ENCODE measurements around the gene CGNL1. TPM values are rescaled to one million over a fixed set of nuclear protein-coding genes. Genes with fewer than 3 reads are reported as not detected.

The CGNL1 gene
- total and polyA plus RNA-seq, 8 donors: 7.3 to 35.8 (median 24.2) TPM

GRCh38 chr15:57526076-57526475 is 149.8 kb downstream of the CGNL1 start:
- H3K27me3 ChIP-seq: no peaks in the 10 kb centered on the region
- H3K36me3 ChIP-seq: no peaks in the 10 kb centered on the region
- no peak overlapping the region for H3K4me3 ChIP-seq
- intact Hi-C loops (cut with DNase I): no loop called here
- DNase-seq (no peak), ATAC-seq (no peak), FAIRE-seq (no peak)
- H3K9me3 ChIP-seq: no peaks in the 10 kb centered on the region
- TF ChIP-seq CTCF (IDR thresholded peaks at IDR 0.05): no peak
- H3K4me1 ChIP-seq: peaks cover 11 to 31% (median 28%) of the 10 kb centered on the region in 3 donors
- H3K27ac ChIP-seq: no peak overlapping the region

DNA sequence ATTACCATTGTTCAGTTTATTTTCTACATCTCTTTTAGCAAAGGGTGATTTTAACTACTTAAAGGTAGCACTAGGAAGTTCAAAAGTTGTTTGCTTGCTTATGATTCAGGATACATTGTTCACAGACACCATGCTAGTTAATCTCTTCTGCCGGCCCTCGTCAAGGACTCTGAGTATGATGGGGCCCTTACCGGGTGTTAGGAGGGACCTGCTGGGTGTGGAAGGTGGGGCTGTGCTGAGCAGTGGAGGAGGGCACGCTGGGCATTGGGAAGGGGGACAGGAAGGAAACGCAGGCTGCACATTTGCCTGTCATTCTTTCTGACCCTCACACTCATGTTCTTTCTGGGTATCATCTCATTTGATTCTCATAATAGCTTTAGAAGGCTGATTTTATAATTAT is 150.3 kb downstream of the CGNL1 start:
- Histone ChIP-seq H3K9me3 (no peaks in the 10 kb centered on the region), H3K27me3 (no peaks in the 10 kb centered on the region), H3K4me1 (peaks cover 11 to 36% (median 28%) of the 10 kb centered on the region in 3 donors), H3K27ac (no peak overlapping the region), H3K4me3 (no peak overlapping the region), H3K36me3 (no peaks in the 10 kb centered on the region)
- intact Hi-C loops (cut with DNase I): no loop called here
- DNase-seq: no peak
- 50% methylated on average over 5 of the region's 5 CpGs for WGBS, 2 donors
- ATAC-seq: no peak
- no peak for TF ChIP-seq CTCF (IDR thresholded peaks at IDR 0.05)
- no peak for FAIRE-seq

DNA sequence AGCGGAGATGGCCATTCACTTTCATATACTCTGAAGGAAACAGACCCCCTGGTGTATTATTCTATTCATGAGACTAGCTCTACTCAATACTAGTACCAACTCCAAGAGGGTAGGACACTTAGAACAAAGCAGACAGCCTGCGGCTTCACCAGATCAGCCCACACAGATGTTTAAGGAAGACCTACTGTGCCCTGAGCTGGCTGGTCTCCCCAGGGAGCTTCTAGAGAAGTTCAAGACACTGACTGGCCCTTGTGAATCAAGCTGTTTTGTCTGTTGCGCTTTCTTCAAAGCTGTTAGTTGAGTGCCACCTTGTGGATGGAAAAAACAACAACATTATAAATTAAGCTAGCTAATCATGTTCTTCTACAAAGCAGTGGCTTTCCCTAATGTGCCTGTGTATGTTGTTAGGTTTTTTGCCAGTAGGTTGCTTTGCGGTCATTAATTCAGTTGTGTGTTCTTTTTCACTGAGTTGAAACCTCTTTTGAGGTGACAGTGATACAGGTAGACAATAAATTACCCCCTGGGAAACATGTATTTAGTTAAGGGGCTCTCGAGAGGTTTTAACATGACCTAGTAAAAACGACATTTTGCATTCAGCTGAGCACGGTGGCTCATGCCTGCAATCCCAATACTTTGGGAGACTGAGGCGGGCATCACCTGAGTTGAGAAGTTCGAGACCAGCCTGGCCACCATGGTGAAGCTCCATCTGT is 151.2 kb downstream of the CGNL1 start:
- DNase-seq (peak in 1 of 6 donors; percentile 51), FAIRE-seq (peak; percentile 23), ATAC-seq (peak; percentile 71 to 87 (median 84))
- intact Hi-C loops (cut with DNase I): no loop called here
- peak in 3 of 4 donors; percentile 30 to 52 (median 44) for TF ChIP-seq CTCF (IDR thresholded peaks at IDR 0.05)
- H3K36me3 ChIP-seq: peaks cover 0 to 6% (median 0%) of the 10 kb centered on the region in 3 donors
- WGBS, 2 donors: 48 to 50% methylated on average over 9 of the region's 9 CpGs
- peaks cover 3 to 27% (median 20%) of the 10 kb centered on the region in 3 donors for H3K4me1 ChIP-seq
- H3K27ac ChIP-seq: no peak overlapping the region
- H3K4me3 ChIP-seq: no peak overlapping the region
- no peaks in the 10 kb centered on the region for H3K27me3 ChIP-seq
- no peaks in the 10 kb centered on the region for H3K9me3 ChIP-seq

DNA sequence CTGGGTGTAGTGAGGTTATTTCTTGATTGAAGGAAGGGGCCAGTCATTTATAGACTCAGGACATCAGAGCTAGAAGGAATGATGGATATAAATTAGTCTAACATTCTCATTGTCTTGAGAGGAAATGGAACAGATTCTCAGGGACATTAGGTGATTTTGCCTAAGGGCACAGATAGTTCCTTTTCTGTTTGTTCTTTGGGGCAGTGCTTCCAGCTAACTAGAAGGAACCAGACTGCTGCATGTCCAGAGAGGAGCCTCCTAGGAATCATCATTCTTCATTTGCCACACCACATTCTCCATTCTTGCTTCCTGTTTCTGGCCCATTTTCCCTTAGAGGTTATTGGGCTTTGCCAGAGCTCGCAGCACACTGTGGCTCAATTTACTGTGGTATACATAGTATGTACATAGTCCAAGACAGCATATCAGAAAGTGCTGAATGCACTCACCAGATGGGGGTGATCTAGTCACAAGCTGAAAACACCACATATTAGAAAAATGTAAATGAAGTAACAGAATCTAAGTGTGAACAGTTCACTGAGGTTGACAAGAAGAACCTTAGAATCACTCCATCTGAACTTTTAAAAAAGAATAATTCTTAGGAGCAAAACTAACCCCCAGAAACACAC is 152.7 kb downstream of the CGNL1 start:
- DNase-seq: no peak
- peak overlapping the region in 1 of 4 donors; percentile 2 for H3K27ac ChIP-seq
- peaks cover 0 to 25% (median 17%) of the 10 kb centered on the region in 3 donors for H3K4me1 ChIP-seq
- WGBS, 2 donors: 30 to 41% methylated on average over 1 of the region's 1 CpG
- peak in 2 of 4 donors; percentile 5 to 8 for ATAC-seq
- H3K4me3 ChIP-seq: no peak overlapping the region
- no peak for FAIRE-seq
- H3K36me3 ChIP-seq: peaks cover 0 to 7% (median 0%) of the 10 kb centered on the region in 3 donors
- H3K27me3 ChIP-seq: no peaks in the 10 kb centered on the region
- H3K9me3 ChIP-seq: no peaks in the 10 kb centered on the region
- intact Hi-C loops (cut with DNase I): no loop called here
- no peak for TF ChIP-seq CTCF (IDR thresholded peaks at IDR 0.05)

DNA sequence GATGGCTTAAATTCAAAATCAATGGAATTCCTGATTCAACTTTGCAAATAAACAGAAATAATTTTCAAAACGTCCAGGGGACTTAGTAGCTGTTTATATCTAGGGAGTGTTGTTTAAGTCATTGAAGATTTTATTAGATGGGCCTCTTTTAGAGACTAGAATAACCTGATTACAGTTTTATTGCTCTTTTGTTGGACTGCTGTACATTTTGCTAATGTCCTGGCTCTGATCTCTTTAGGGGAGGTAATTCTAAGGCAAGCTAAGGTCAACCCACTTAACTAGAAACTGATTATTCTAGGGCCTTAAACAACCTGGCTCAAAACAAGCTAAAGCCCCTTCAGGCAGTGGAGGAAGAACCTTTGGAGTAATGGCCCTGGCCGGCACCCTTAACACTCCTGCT is 153.4 kb downstream of the CGNL1 start:
- H3K4me3 ChIP-seq: no peak overlapping the region
- DNase-seq (no peak), FAIRE-seq (no peak), ATAC-seq (peak in 3 of 4 donors; percentile 20 to 48 (median 23))
- H3K9me3 ChIP-seq: no peaks in the 10 kb centered on the region
- intact Hi-C loops (cut with DNase I): no loop called here
- peaks cover 0 to 7% (median 0%) of the 10 kb centered on the region in 3 donors for H3K36me3 ChIP-seq
- no peak for TF ChIP-seq CTCF (IDR thresholded peaks at IDR 0.05)
- H3K27ac ChIP-seq: peak overlapping the region in 3 of 4 donors; percentile 13 to 46 (median 37)
- no peaks in the 10 kb centered on the region for H3K27me3 ChIP-seq
- peaks cover 0 to 25% (median 17%) of the 10 kb centered on the region in 3 donors for H3K4me1 ChIP-seq
- 27 to 31% methylated on average over 2 of the region's 2 CpGs for WGBS, 2 donors
